Effector CD4-positive, alpha-beta T cell (primary cell): ENCODE results near the gene PALD1.
"Not testable (repeated sequence)": the region's sequence is repeated elsewhere in the genome, so short reads cannot be mapped to it uniquely, and the experiment has no call there.

Source experiments
- DNase-seq: peaks from one replicate; pipeline ENCODE4 v3.0.0-alpha.2; 2020

PALD1 gene

DNA sequence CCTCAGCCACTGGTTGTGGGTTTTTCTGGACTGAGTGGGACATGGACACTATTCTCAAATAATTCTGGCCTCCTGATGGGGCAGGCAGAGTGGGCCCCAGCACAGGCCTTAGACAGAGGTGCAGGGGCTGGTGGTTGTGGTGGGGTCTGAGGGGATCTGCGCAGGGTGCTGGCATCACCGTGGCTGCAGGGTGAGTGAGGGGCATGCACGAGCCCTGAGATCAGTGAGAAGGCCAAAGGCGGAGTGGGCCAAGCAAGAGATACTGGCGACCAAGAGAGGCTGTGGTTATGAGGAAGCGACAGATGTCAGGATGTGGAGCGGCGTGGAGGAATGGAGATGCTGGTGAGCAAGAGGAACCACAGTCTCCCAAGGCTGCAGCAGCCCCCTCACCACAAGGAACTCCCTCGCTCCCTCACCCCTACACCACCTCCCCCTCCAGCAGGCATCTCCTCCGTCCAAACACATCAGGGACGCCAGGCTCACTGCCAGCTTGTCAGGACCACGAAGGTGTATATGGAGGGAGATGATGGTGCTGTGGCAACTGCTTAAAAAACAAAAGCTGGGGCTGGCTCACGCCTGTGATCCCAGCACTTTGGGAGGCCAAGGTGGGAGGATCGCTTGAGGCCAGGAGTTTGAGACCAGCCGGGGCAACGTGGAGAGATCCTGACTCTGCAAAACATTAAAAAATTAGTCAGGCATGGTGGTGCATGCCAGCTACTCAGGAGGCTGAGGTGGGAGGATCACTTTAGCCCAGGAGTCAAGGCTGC lies 114.4 kb downstream of the PALD1 start:
- no peak for DNase-seq

- DNase-seq = no peak
These were observed 114.9 kb downstream of the PALD1 start for GRCh38 chr10:70593513-70593890.

DNA sequence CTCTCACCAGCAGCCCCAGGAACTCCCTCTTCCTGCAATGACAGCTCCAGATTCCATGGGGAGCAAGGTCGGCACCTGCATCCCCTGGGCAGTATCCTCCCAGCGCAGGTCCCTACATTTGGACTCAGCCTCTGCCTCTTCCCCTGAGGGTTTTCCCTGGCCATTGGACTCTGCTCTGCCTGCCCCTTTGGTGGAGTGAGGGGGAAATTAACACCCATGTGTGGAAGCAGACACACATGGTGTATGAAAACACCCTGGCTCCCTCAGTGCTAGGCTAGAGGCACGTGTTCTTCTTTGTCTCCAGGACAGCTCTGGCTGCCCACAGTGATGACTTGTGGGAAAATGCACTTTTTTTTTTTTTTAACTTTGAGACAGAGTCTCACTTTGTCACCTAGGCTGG lies 115.6 kb downstream of the PALD1 start:
- DNase-seq = no peak

DNA sequence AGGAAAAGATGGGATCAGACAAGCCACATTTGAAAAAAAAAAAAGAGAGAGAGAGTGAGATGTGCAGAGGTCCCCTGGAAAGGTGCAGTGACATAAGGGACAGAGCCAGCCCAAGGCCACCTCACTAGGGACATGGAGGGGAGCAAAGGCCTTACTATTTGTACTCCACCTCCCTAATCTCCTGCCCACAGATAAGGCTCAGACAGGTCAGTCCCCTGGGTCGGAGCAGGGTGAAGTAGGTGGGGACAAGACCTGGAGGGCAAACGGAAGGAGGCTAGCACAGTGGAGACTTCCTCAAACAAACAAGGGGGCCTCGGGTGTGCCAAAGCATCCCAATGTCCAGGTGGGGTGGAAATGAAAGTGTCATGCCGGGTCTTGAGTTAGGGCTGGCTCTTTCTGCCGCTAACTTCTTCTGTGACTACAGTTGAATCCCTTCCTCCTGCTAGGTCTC lies 117.0 kb downstream of the PALD1 start:
- DNase-seq = no peak

- no peak for DNase-seq
These were observed 117.7 kb downstream of the PALD1 start for GRCh38 chr10:70596110-70596798.

DNA sequence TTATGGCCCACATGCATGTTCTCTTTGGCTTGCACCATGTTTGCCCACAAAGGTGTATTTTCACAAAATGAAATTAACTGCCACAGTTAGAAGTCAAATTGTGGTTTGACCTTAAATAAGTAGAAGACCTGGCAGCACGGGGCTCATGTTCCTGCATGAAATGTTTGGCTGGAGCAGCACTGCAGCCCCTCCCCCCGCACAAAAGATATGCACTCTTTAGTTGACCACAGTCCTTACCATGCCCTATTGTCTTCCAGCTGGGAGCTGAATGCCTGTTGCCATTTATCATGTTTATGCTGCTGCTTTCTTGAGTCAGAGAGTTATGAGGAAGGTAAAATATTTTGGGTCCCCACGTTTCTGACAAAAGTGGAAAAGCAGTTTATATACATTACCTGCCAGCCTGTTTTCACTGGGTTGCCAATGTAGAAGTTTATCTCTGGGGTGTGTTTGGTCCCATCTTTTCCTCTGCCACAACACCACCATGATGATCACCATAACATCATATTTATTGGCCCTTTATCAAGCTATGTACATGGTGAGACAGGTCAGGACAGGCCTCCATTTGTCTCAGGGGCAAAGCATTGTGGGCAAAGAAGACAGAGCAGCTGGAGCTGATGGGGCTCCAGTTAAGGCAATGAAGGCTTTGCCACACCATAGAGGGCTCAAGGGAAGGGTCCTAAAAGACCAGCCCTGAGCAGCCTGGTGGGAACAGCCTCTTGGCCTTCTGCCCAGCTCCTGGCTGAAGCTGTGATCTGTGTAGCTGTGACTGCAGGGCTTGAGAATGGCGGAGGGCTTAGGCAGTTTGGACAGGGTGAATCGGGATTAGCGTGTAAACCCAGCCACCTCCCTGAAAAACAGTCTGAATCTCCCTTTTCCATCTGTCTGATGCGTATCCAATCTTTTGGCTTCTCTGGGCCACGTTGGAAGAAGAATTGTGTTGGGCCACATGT lies 118.6 kb downstream of the PALD1 start:
- no peak for DNase-seq

- no peak for DNase-seq
These were observed 119.6 kb downstream of the PALD1 start for GRCh38 chr10:70597856-70598815.

GRCh38 chr10:70598857-70599295 lies 120.3 kb downstream of the PALD1 start:
- DNase-seq = no peak

- DNase-seq = no peak
These were observed 120.8 kb downstream of the PALD1 start for GRCh38 chr10:70599319-70599718.

DNA sequence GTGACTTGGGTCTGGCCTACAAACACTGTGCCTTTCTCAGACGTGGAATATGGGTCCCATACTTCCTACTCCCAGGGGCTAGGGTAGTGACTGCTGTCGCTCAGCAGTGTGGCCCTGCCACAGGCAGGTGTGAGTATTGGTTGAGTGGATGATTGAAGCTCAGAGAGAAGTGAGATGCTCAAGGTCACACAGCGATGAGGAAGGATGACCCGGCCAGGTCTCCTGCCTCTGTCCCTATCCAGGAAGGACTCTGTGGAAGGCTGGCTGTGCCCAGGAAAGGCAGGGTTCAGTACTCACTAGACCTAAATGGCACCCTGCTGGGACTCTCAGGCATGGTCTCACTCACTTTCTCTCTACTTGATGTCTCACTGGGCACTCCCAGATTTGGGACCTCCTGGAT lies 121.2 kb downstream of the PALD1 start:
- no peak for DNase-seq

DNA sequence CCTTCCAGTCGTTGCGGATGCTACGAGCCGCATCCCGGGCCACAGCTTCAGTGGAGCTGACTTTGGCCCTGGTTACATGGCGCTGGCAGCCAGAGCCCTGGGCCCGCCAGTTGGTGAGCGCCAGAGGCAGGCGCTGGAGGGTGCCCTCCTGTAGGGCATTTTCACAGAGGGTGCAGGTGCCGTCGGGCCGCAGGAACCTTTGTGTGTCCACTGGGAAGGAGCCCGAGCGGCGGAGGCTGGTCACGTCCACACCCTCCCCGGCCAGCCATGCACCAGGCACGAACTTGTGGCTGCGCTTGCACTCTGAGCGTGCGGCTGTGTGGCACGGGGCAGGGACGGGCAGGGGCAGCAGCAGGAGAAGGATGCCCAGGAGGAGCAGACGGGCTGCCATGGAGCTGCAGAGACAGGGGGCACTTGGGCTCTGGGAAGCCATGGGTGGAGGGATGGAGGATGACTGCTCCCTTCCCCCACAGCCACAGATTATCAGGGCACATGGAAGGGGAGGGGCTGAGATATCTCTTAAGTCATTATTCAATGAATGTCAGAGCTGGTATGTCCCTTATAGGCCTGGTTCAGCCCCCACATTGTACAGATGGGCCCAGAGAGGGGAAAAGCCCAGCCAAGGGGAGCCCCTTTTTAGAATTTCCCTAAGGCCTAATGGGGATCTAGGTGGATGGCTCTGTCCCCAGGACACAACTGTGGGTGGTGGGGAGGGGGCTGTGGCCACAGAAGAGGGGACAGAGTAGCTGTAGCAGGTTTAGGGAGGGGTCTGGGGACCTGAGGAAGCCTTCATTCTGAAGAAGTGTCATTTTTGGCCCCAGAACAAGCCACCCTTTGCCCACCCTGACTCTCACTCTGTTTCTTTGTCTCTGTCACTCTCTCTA lies 122.2 kb downstream of the PALD1 start:
- DNase-seq = no peak

GRCh38 chr10:70601746-70602145 lies 123.2 kb downstream of the PALD1 start:
- DNase-seq = no peak

DNA sequence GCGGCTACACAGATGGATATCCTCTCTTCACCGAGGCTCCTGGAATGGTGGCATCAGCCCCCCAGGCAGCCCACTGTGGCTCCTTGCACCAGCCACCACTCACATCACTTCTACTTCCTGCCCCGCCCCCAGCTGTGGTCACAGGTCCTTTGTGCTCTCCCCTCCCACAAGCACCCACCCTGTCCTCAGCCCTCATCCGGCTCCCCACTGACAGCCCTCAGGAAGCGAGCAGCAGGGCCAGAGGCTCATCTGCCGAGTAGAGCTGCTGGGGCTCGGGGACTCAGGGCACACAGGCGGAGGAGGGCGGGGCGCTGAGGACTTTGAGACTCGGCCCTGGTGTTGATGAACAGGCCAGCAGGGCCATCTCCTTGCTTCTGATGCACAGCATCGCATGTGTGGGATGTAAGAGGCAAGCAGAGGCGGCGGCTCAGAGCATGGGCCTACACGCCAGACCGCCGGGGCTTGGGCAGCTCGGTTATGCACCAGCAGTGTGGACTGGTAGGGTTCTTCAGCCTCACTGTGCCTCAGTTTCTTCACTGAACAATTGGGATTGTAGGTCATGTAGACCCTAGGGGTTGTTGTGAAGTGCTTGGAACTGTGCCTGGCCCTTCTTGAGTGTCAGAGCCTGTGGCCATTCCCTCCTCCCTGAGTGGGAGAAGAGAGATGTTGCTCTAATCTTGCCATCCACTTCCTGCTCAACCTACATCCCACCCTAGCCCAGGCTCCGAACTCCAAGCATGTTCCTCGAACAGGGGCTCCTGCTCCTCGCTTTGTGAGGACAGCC lies 124.3 kb downstream of the PALD1 start, which contains the start of gene PRF1:
PRF1 (minus strand) TSS at position 77 of the 784 bp plus-strand sequence. CDS start 1,839 bp downstream, outside the sequence.
- peak; percentile 58 for DNase-seq

GRCh38 chr10:70603449-70603801 lies 124.9 kb downstream of the PALD1 start:
- no peak for DNase-seq

GRCh38 chr10:70604106-70604505 lies 125.5 kb downstream of the PALD1 start:
- DNase-seq = no peak

- DNase-seq = no peak
These were observed 126.6 kb downstream of the PALD1 start for GRCh38 chr10:70605161-70605560.

DNA sequence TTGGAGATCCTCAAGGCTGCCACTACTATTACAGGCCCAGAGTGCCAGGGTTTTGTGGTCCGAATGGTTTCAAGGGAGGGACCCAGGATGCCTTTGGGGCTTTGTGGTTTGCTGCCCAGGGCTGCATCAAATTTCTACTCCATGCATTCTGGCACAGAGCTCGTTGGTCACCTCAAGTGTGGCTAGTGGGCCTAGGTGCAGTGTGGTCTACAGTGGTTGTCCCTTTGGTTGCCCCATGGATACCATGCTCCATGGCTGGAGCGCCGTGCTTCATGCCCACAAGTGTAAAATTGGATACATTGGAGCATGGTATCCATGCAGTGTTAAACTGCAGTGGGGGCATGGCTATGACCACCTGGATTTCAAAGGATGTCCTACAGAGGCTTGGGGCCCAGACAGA lies 129.4 kb downstream of the PALD1 start:
- no peak for DNase-seq

DNA sequence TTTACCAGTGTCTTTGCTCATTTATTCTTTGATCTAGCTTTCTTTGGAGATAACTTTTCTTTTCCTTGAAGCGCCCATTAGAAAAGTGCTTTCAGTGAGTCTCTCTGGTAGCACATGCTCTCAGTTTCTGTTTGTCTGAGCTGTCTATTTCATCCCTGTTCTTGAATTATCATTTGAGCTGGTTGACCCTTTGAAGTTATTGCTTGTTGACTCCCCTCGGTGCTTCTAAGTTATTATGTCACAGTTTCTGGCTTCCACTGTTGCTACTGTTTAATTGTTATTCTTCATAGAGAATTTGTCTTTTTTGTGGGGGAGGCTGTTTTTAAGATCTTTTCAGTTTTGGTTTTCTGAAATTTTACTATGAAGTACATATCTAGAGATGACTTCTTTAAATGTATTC lies 135.4 kb downstream of the PALD1 start:
- no peak for DNase-seq

GRCh38 chr10:70614364-70614763 lies 135.8 kb downstream of the PALD1 start:
- not testable (repeated sequence) for DNase-seq

GRCh38 chr10:70615211-70615610 lies 136.6 kb downstream of the PALD1 start:
- DNase-seq = no peak
